GM18511 (cell line): ENCODE data around the gene MAN2B2.

ENCODE experiments used
- ATAC-seq: cut with Tn5 transposase; IDR thresholded peaks from one replicate; pipeline ENCODE4 v1.9.1; 2021; ENCODE audit warnings: mild to moderate bottlenecking, moderate library complexity; ENCODE audit not compliant: unreplicated experiment

Gene MAN2B2

GRCh38 chr4:6574747-6575502 lies at the start of gene MAN2B2:
Gene MAN2B2, plus strand, starts transcription at chr4:6575189. Its CDS starts 22 bp downstream, at chr4:6575211.
- ATAC-seq, result peak; percentile 97

- ATAC-seq, result no peak
Measured at GRCh38 chr4:6525474-6525873, 49.5 kb upstream of the MAN2B2 start.

GRCh38 chr4:6526156-6526555 lies 48.8 kb upstream of the MAN2B2 start:
- no peak for ATAC-seq

GRCh38 chr4:6526671-6527091 lies 48.3 kb upstream of the MAN2B2 start:
- ATAC-seq, result no peak

GRCh38 chr4:6527259-6527658 lies 47.7 kb upstream of the MAN2B2 start:
- no peak for ATAC-seq

- ATAC-seq, result no peak
Measured at GRCh38 chr4:6527683-6528595, 47.0 kb upstream of the MAN2B2 start.

GRCh38 chr4:6529021-6529420 lies 46.0 kb upstream of the MAN2B2 start:
- no peak for ATAC-seq

GRCh38 chr4:6530301-6530700 lies 44.7 kb upstream of the MAN2B2 start:
- no peak for ATAC-seq

GRCh38 chr4:6530964-6531363 lies 44.0 kb upstream of the MAN2B2 start:
- ATAC-seq, result no peak

- no peak for ATAC-seq
Measured at GRCh38 chr4:6532102-6532501, 42.9 kb upstream of the MAN2B2 start.

- no peak for ATAC-seq
Measured at GRCh38 chr4:6532658-6533057, 42.3 kb upstream of the MAN2B2 start.

- ATAC-seq, result no peak
Measured at GRCh38 chr4:6534050-6534449, 40.9 kb upstream of the MAN2B2 start.

- no peak for ATAC-seq
Measured at GRCh38 chr4:6534618-6535328, 40.2 kb upstream of the MAN2B2 start.

- ATAC-seq, result no peak
Measured at GRCh38 chr4:6535329-6535692, 39.7 kb upstream of the MAN2B2 start.

GRCh38 chr4:6535706-6536105 lies 39.3 kb upstream of the MAN2B2 start:
- no peak for ATAC-seq

GRCh38 chr4:6538111-6538510 lies 36.9 kb upstream of the MAN2B2 start:
- no peak for ATAC-seq

GRCh38 chr4:6538575-6538974 lies 36.4 kb upstream of the MAN2B2 start:
- no peak for ATAC-seq

- no peak for ATAC-seq
Measured at GRCh38 chr4:6539009-6539764, 35.8 kb upstream of the MAN2B2 start.

GRCh38 chr4:6540879-6541278 lies 34.1 kb upstream of the MAN2B2 start:
- ATAC-seq, result no peak

- no peak for ATAC-seq
Measured at GRCh38 chr4:6541789-6542188, 33.2 kb upstream of the MAN2B2 start.

GRCh38 chr4:6542951-6543350 lies 32.0 kb upstream of the MAN2B2 start:
- no peak for ATAC-seq
